ENCODE data around the gene HHATL. TPM values are rescaled to one million over a fixed set of nuclear protein-coding genes. Genes with fewer than 3 reads are reported as not detected.

The HHATL gene
- total RNA-seq, 1 donor from 2014 or later: not detected

DNA sequence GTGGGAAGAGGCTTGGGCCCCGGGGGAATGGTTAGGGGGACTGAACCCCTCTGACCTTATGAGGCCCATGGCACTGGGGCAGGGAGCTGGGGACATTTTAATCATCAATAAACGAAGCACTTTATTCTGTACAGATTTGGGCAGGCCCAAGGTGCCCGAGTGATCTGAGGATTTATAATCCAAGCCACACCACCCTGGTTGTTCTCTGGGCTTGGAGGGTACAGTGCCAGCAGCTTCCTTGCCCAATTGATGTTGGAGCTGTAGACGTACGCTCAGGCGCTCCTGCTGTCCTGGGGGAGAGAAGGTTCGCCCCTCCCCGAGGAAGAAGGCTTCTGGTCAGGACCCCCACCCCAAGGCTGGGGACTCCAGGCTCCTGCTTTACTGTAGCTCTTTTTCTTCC is 36.6 kb downstream of the HHATL start:
- H3K36me3 ChIP-seq (ENCODE audit: control insufficient read depth, insufficient read depth, low read length): no peaks in the 10 kb centered on the region
- FAIRE-seq: no peak
- no peak overlapping the region for H3K4me3 ChIP-seq (ENCODE audit: low read depth, low read length)
- TF ChIP-seq, protein P1, sequence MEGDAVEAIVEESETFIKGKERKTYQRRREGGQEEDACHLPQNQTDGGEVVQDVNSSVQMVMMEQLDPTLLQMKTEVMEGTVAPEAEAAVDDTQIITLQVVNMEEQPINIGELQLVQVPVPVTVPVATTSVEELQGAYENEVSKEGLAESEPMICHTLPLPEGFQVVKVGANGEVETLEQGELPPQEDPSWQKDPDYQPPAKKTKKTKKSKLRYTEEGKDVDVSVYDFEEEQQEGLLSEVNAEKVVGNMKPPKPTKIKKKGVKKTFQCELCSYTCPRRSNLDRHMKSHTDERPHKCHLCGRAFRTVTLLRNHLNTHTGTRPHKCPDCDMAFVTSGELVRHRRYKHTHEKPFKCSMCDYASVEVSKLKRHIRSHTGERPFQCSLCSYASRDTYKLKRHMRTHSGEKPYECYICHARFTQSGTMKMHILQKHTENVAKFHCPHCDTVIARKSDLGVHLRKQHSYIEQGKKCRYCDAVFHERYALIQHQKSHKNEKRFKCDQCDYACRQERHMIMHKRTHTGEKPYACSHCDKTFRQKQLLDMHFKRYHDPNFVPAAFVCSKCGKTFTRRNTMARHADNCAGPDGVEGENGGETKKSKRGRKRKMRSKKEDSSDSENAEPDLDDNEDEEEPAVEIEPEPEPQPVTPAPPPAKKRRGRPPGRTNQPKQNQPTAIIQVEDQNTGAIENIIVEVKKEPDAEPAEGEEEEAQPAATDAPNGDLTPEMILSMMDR (IDR thresholded peaks at IDR 0.05; ENCODE audit: insufficient read depth, low read length, severe bottlenecking): no peak
- DNase-seq (ENCODE audit: low read depth): no peak
- H3K27me3 ChIP-seq (ENCODE audit: control insufficient read depth, insufficient read depth, low read length): no peaks in the 10 kb centered on the region

- no peaks in the 10 kb centered on the region for H3K27me3 ChIP-seq (ENCODE audit: control insufficient read depth, insufficient read depth, low read length)
- FAIRE-seq (no peak), DNase-seq (ENCODE audit: low read depth) (no peak)
- TF ChIP-seq, protein P1 (IDR thresholded peaks at IDR 0.05; ENCODE audit: insufficient read depth, low read length, severe bottlenecking): no peak
- H3K4me3 ChIP-seq (ENCODE audit: low read depth, low read length): no peak overlapping the region
- no peaks in the 10 kb centered on the region for H3K36me3 ChIP-seq (ENCODE audit: control insufficient read depth, insufficient read depth, low read length)
Observed at GRCh38 chr3:42665050-42665878, 37.3 kb downstream of the HHATL start.

DNA sequence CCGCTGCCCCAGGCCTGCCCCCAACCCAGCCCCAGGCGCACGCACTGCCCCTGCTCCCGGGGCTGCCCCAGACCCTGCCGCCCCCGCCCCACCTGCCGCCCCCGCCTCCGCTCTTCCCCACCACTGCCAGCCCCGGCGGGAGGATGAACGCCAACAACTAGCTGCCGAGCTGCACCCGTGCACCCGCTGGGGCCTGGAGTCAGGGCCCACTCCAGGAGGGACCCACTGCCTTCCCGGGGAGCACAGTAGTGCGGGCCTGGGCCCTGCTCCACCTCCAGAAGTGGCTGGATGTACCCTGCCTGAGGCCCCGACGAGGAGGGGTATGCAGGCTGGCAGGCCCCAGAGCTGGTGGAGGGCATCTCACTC is 38.2 kb downstream of the HHATL start:
- no peak overlapping the region for H3K4me3 ChIP-seq (ENCODE audit: low read depth, low read length)
- DNase-seq (ENCODE audit: low read depth) (no peak), FAIRE-seq (no peak)
- TF ChIP-seq, protein P1 (IDR thresholded peaks at IDR 0.05; ENCODE audit: insufficient read depth, low read length, severe bottlenecking): no peak
- peaks cover 3% of the 10 kb centered on the region for H3K36me3 ChIP-seq (ENCODE audit: control insufficient read depth, insufficient read depth, low read length)
- H3K27me3 ChIP-seq (ENCODE audit: control insufficient read depth, insufficient read depth, low read length): no peaks in the 10 kb centered on the region

DNA sequence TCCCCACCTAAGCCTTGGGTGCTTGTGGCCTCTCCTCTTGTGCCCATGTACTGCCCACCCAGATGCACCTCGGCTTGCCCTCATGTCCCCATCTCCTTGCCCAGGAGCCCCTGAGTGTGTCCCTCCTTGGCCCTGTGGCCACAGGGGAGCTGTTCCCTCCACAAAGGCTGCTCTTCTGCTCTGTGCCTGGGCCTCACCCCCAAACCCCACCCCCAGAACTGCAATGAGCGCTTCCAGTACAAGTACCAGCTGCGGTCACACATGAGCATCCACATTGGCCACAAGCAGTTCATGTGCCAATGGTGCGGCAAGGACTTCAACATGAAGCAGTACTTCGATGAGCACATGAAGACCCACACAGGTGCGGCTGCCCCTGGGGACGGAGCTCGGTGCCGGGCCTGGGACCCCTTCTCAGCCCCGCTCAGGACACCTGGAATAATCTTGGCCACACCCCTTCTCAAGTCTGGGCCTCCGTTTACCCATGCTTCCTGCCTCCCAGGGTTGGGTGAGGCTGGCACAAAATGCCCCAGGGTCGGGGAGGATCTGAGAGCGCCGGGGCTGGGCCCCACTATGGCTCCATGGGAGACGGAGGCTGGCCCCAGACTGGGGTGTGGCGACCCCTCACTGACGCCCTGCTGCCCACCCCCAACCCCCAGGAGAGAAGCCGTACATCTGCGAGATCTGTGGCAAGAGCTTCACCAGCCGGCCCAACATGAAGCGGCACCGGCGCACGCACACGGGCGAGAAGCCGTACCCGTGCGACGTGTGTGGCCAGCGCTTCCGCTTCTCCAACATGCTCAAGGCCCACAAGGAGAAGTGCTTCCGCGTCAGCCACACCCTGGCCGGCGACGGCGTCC is 38.8 kb downstream of the HHATL start:
- Histone ChIP-seq H3K4me3 (ENCODE audit: low read depth, low read length) (no peak overlapping the region), H3K27me3 (ENCODE audit: control insufficient read depth, insufficient read depth, low read length) (no peaks in the 10 kb centered on the region), H3K36me3 (ENCODE audit: control insufficient read depth, insufficient read depth, low read length) (peaks cover 3% of the 10 kb centered on the region)
- TF ChIP-seq, protein P1 (IDR thresholded peaks at IDR 0.05; ENCODE audit: insufficient read depth, low read length, severe bottlenecking): no peak
- no peak for FAIRE-seq
- DNase-seq (ENCODE audit: low read depth): no peak

DNA sequence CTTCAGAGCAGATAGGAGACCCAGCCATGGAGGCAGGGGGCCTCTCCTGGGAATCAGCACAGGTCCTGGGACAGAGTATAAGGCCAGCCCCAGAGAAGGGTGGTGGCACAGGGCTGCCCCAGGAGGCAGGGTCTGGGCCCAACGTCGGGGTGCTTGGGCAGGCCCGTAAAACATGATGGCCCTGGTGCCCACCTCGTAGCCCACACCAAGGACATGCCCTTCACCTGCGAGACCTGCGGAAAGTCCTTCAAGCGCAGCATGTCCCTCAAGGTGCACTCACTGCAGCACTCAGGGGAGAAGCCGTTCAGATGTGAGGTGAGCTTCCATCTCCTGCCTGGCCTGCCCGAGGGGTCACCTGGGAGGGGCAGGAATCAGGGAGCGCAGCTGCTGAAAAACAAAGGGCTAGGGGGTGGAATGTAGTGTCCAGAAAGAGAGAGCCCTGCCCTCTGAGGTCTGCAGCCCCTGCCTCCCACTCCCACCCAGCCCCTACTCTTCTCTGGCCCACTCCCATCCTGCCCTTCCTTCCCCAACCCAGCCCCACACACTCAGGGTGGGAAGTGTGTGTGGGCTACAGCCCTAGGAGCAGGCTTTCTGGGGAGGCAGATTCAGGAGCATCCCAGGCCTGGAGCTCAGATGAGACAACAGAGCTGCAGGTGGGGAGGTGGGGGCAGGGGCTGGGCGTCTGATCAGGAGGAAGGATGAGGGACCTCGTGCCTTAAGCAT is 39.6 kb downstream of the HHATL start:
- TF ChIP-seq, protein P1 (IDR thresholded peaks at IDR 0.05; ENCODE audit: insufficient read depth, low read length, severe bottlenecking): no peak
- no peak overlapping the region for H3K4me3 ChIP-seq (ENCODE audit: low read depth, low read length)
- no peak for DNase-seq (ENCODE audit: low read depth)

More for the DNA sequence above, 39.6 kb downstream of the HHATL start:
- peaks cover 8% of the 10 kb centered on the region for H3K36me3 ChIP-seq (ENCODE audit: control insufficient read depth, insufficient read depth, low read length)
- no peaks in the 10 kb centered on the region for H3K27me3 ChIP-seq (ENCODE audit: control insufficient read depth, insufficient read depth, low read length)
- no peak for FAIRE-seq
